ENCODE data around the gene EIPR1.

GRCh38 chr2:3143602-3144001 lies 234.0 kb downstream of the EIPR1 start:
- TF ChIP-seq CTCF (IDR thresholded peaks at IDR 0.05) (no peak), EP300 (IDR thresholded peaks at IDR 0.05) (no peak), POLR2A (IDR thresholded peaks at IDR 0.05) (no peak)

All from ovary (tissue), 3 donors.